GM19025 (cell line): ENCODE data around the gene TGFBRAP1.
"Not testable (repeated sequence)": the region's sequence is repeated elsewhere in the genome, so short reads cannot be mapped to it uniquely, and the experiment has no call there.

Experiments used
- ATAC-seq: cut with Tn5 transposase; IDR thresholded peaks from one replicate; pipeline ENCODE4 v1.9.1; 2021; ENCODE audit warnings: mild to moderate bottlenecking, low read depth, moderate library complexity; ENCODE audit not compliant: unreplicated experiment

The TGFBRAP1 gene

DNA sequence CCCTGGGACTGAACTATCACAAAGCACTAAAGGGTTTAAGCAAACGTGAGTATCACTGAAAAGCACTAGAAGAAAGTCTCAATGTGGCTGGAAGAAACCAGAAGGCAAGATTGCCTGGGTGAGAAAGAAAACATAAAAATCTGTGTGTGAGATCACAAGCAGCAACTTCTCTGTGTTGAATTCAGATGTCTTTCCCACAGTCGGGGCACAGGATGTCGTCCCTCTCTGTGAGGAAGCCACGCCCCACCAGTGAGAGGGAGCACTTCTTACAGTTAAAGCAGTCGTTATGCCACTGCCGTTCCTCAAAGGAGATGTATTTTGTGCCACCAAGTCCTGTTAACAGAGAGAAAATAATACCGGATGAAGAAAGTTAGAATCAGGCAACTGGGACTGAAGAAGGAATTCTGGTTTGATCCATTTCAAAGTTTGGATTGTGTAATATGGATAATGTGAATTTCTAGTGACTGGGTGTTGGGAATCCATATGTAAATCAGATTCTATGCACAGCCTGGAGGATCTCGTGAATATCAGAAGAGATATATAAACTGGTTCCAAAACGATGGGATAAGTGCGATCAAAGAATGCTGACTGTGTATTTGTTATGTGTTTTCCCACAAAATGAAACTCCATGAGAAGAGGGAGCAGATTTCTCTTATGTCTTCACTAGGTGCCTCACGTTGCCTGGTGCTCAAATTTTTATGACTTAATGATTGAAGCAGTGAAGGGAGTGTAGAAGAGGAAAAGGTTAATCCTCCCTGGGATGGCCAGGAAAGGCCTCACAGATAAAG lies 31.8 kb upstream of the TGFBRAP1 start:
- ATAC-seq: no peak

DNA sequence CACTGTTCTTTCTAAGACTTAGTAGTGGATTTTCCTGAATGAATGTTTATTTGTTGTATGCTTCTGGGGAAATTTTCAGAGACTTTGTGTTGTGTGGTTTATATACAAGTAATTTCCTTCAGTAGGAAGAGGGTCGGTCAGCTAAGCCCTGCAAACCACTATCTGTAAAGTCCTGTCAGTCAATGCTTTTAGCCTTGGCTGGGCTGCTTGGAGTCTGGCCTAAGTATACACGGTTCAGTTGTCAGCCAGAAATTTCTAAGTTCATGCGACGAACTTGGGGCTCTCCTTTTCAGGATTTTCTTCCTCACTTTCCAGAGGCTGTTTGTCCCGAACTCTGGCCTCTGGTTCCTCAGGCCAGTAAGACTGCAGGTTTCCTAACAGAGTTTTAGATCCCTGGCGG lies 29.1 kb upstream of the TGFBRAP1 start:
- ATAC-seq: no peak

DNA sequence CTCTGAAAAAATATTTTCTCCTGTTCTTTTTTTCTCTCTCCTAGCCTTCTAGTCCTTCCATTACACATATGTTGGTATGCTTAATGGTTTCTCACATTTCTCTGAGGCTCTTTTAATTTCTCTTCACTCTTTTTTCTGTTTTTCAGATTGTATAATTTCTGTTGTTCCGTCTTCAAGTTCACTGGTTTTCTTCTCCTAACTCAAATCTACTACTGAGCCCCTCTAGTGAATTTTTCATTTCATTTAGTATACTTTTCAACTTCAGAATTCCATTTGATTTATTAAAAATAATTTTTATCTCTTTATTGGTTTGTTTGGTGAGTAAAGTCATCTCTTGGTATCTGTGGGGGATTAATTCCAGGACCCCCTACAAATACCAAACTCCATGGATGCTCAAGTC lies 27.6 kb upstream of the TGFBRAP1 start:
- no peak for ATAC-seq

DNA sequence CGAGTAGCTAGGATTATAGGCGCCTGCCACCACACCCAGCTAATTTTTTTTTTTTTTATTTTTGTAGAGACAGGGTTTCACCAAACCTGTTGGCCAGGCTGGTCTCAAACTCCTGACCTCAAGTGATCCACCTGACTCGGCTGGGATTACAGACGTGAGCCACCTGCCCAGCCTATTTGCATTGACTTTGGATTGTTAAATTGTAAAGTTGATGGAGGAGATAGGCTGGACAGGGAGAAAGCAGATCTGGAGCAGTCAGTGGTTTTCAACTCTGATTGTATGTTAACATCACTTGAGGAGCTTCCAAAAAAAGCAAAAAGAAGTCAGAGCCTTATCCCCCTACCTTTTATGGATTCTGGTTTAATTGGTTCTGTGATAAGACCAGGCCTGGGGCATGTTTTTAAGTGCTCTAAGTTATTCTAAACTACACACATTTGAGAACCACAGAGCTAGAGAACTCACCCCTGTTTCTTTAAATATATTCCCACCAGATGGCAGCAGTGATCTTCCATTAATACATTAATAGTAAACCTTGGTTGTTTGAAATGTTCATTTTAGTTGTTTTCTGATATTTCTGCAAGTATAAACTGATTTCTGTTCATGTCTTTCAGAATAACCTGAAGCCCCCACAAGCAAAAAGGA lies 15.3 kb upstream of the TGFBRAP1 start:
- no peak for ATAC-seq

DNA sequence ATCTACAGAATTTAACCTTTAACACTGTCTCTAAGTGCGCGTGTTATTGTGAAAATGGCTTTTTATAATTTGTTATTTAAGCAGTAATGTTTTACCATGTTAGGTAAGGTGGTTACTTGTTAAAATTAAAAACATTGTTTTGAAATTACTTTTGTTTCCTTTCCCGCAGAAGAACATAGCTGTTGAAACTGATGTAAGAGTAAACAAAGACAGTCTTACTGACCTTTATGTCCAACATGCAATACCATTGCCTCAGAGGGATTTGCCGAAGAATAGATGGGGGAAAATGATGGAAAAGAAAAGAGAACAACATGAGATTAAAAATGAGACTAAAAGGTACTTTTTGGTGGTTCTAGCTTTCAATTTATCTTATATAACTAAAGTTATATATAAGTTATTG lies 9.9 kb upstream of the TGFBRAP1 start:
- ATAC-seq: no peak

DNA sequence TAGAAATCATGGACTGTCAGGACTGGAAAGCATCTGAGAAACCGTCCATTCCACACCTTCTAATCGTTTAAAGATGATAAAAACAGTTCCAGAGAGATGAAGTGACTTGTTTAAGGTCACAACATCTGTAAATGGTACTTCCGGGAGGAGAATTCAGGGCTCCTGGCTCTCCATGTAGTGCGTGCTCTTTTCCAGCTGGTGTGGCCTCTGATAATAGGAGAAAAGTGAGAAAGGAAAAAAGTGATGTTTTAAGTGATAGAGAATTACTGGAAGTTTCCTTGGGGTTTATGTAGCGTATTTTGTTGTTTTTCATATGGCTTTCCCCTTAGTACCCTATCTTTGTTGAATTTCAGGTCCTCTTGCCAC lies 8.5 kb upstream of the TGFBRAP1 start:
- peak; percentile 13 for ATAC-seq

DNA sequence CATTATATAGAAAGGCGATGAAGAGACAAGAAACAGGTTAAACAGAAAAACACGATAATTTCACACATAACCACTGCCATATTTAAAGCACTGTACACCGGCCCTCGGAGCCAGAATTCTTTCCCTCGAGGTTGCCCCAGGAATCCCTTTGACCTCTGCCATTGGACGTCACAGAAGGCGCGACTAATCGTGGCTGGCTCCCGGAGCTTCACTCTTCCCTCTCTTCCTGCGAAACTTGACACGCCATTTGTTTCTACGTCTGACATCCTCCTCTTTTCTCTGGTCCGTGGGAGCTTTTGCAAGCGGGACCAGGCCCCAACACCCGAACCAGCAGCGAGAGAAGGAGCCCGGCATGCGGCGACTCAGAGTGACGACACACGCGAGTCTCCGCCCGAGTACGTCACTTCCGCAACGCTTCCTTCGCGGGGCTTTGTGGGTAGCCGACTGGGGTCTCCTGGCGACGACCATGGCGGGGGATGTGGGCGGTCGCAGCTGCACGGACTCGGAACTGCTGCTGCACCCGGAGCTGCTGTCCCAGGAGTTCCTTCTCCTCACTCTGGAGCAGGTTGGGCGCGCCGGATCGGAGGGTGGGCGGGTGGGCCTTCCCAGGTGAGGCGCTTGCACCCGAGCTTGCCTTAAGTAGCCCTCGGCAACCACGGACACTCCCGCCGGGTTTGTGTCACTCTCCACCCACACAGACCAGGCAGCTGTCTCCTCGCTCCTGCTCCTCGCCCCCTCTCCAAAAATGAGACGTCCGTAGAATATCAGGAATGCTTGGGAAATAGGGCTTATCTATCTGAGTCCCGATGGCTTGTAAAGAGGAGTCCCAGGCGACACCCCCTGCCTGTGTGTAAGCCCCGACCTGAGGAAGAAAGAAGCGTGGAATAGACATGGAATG lies 7.8 kb upstream of the TGFBRAP1 start, which contains the start of gene C2orf49:
Gene C2orf49, plus strand, starts transcription at position 419 of the 898 bp plus-strand sequence. Its CDS starts 48 bp downstream, at position 467.
- peak; percentile 86 for ATAC-seq

DNA sequence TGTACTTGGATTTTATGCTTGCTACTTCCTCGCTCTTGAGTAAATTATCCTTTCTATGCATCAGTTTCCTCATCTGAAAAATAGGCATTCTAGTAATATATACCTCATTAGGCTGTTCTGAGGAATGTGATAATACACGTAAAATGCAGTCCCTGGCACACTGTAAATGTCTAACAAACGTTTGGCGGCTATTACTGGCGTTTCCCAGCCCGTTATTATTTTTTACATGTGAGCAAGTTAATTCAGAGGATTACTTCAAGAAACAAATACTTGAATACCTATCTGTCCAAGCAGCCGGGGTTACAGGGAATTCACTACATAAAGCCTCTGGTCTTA lies 7.2 kb upstream of the TGFBRAP1 start:
- no peak for ATAC-seq

DNA sequence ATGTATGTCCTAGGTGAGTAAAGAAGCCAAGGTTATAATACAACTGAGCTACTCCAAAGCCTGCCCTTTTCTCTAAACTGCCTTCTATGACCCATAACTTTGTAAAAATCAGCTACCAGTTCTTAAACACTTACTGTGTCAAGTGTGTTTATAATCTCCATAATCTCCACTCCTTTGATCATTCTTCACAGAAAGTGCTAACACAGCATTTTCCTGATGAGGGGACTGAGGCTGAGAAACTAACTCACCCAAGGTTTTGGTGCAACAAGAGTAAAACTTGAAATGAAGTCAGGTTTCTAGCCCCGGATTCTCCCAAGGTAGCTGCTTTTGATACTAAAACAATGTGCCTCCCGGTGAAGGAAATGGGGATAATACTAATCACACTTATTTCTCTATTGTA lies 5.9 kb upstream of the TGFBRAP1 start:
- ATAC-seq: no peak

DNA sequence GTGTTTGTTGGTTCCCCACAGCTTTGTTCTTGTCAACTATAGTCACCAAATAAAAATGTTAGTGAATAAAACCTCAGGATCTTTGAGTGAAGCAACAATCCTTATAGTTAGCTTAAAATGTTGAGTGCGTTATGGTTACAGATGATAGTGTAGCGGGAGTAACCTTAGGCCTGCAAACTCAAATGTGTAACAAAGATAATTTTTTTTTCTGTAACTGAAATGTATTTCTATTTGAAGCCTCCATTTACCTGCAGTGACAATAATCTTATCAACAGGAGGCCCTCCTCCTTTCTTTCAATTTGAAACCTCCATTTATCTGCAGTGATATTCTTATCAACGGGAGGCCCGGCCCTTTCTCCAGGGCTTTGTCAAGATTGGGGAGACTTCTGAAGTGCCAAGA lies 4.7 kb upstream of the TGFBRAP1 start:
- ATAC-seq: no peak

DNA sequence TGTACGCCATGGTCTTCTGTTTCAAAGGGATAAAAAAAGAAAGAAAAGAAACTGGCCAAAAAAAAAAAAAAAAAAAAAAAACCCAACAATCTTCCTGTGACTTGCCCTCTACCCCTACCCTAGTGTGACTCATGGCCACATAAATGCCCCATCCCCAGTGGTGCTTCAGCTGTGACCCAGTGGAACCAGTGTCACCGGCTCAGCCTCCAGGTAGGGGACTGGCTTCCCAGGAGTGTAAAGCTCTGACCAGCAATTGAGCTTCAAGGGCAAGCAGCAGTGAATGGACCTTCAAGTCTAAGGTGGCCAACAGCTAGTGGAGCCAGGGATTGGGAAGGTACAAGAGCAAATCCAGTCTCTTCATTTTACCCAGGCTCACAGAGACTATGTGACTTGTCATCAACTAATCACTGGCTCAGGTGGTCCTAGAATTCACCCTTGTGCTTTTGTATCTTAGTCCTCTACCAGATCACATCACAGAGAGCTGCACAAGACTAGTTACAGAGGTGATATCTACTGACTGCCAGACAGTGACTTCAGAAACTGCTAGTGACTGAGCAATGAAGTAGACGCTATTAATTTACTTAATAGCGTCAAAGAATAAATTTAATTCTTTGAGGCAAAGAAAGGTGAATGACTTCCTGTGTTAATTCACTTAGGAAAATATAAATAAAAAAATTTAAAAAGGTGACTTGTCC lies 1.3 kb upstream of the TGFBRAP1 start:
- ATAC-seq: no peak

DNA sequence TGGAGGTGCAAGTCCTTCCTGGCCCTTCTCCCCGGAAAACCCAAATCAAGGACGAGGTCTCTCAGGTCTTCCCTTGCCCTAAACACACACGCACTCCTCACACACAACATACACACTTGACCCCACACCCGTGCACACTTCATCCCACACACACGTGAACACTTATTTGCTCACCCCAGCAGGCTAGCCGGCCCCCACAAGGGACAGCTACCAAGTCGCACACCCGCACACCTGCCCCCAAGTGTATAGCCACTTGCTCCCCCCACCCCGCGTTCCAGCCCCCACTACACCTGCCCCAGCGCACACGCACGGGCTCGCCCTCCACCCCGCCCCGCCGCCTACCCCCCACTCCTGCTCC lies 359 bp downstream of the TGFBRAP1 start:
- ATAC-seq: no peak

DNA sequence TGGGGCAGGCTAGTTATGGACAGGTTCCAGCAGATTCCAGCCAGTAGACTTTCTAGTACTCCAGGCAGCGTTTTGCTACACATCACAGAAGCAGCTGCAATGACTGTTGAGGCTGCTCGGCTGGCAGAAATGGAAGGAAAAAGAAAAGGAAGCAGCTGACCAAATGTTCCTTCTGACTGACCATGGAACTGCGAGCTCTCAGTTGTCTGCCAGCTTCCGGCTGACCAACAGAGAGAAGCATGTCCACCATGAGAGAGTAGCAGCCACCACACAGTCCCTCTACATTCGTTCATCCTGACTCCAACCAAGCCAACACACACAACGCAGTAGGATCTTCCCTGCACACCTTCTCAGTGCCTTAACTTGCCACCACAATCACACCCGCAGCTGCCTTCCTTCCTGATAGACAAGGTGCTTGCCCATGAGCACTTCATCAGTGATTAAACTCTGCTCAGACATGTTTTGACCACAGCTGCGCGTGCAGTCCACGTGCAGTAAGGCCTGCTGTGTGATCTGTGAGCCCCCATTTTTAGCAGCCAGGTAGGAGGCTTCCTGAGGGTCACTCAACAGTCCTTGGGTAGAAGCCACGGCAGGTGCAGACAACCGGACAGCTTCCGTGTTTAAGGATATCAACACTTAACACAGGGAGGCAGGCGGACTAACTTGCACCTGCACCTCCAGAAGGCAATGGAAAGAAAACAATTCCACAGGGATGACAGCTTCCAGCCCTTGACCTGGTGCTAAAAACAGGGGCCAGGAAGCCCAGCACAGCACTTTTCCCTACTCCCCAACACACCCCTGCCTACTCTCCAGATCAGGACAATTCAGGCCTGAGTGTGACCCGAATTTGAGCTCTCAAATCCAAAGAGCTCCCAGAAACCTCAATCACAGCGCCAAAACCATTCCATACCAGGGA lies 996 bp downstream of the TGFBRAP1 start:
- ATAC-seq: no peak

DNA sequence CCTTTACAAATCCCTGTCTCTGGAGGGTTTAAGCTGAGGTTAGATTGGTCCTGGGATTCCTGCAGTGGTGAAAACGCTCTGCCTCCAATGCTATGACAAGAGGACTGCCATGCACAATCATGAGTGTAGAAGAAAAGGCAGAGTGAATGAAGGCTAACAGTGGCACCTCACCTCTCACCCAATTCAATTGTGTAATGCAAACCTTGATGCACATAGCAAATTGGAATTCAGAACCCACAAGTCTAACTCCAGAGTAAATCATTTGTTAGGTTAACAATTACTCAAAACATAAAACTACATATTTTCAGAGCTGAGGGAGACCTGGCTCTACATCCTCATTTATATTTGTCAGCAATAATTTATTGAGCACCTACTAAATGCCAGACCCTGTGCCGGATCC lies 1.8 kb downstream of the TGFBRAP1 start:
- no peak for ATAC-seq

DNA sequence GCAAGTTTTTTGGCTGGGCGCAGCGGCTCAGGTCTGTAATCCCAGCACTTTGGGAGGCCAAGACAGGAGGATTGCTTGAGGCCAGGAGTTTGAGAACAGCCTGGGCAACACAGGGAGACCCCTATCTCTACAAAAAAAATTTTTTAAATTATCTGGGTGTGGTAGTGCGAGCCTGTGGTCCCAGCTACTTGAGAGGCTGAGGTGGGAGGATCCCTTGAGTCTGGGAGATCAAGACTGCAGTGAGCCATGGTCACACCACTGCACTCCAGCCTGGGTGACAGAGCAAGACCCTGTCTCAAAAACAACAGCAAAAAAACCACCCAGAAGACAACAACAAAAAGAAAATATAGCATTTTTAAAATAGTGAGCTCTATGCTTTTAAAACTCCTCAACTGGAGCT lies 2.3 kb downstream of the TGFBRAP1 start:
- ATAC-seq: not testable (repeated sequence)

DNA sequence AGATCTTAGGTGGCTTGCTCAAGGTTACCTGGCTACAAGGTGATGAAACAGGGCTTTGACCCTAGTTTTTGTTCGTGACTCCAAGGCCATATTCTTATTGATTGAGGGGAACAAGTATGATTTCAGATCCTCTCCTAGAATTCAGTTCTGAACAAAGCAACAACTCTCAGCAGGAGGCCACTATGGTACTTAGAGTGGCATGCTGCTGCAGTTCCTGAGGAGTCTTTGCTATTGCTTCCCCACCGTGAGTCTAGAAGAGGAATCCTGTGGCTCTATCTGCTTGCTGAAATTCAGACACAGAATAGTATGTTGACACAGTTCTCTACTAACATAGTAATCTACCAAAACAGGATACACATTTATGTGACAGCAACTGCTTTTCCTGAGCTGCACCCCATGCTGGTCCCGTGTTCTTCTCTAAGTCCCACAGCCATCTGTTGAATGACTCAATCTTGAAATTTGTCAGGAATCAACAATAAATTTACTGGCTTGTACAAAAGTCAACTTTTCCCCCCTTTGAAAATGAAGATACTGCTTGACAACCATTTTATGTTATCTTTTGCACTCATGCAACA lies 4.1 kb downstream of the TGFBRAP1 start:
- no peak for ATAC-seq

DNA sequence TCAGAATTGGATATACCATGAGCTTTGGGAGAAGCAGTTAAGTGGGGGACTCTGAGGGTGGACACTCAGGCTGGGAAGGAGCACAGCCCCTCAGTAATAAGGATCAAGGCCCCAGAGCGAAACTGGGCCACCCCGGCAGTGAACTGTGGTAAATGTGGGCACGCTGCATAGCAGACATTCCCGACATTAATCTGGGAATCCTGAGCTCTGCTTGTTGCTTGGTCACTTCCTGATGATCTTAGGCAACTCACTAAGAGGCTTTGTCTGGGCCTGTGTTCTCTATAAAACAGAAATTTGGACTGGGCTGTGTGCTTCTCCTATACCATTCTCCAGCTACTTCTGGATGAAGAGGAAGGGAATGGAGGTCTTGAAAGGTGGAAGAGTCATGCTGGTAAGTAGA lies 4.8 kb downstream of the TGFBRAP1 start:
- no peak for ATAC-seq

DNA sequence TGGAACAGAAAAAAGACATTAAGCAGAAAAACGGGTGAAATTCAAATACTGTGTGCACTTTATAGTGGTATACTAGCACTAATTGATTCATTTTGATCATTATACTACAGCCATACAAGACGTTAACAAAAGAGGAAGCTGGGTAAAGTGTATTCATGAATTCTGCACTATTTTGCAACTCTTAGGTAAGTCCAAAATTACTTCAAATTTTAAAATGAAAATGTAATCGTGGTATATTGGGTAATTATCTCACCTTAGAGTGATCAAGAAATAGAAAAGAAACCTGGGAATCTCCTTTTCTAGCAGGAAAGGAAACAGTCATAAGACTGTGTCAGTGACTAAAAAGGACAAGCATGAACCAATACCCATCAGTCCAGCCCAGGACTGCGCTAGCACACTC lies 5.4 kb downstream of the TGFBRAP1 start:
- no peak for ATAC-seq

DNA sequence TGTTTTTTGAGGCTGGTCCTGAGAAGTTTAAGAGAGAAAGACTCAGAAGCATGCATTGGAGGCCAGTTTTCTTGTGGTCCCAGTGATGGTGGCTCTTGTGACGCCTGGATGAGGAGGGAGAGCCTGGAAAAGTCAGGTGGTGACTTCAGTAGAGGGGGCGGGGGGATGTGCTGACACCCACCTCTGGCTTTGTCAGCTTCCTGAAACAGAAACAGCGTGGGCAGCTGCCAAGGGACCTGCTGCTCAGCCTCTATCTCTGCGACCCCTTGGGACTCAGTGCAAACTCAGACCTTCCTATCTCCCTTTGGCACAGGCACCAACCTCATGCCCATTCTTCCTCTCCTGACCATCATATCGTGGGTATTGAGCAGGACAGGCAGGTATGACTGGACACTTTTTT lies 6.4 kb downstream of the TGFBRAP1 start:
- ATAC-seq: no peak
